GM12878 (cell line): ENCODE measurements around the gene ATXN1. TPM values are rescaled to one million over a fixed set of nuclear protein-coding genes. Genes with fewer than 3 reads are reported as not detected.

Source experiments
- ATAC-seq: fragments of 200-7000 bp; cut with Tn5 transposase; 3 replicates; pipeline ENCODE4 v1.9.1; 2020; ENCODE audit warnings: mild to moderate bottlenecking, moderate library complexity
- BruUV-seq: library from RNA; stranded (reverse); fragments of 400-500 nt; replicated peaks from 2 replicates; lab custom pipeline; 2021; lab: Mats Ljungman, UMichigan
- CTCF ChIA-PET: fragments of 300-600 bp; sonication (Branson Sonifier 250); formaldehyde crosslinking; extraction: SDS; loops from one replicate; lab custom pipeline; 2021; ENCODE audit warnings: inconsistent platforms; lab: Yijun Ruan, JAX
- POLR2A ChIA-PET: fragments of 350-600 bp; formaldehyde crosslinking; extraction: SDS; loops from one replicate; lab custom pipeline; 2021; ENCODE audit warnings: inconsistent platforms; lab: Charles Lee
- RAD21 ChIA-PET: fragments of 300-600 bp; sonication (Branson Sonifier 250); formaldehyde crosslinking; loops from one replicate; lab custom pipeline; 2023; ENCODE audit warnings: antibody characterized with exemption; ENCODE audit not compliant: unreplicated experiment; lab: Charles Lee
- SMC1A ChIA-PET: fragments of 300-600 bp; sonication (Branson Sonifier 250); formaldehyde crosslinking; loops from one replicate; lab custom pipeline; 2023; ENCODE audit not compliant: unreplicated experiment, uncharacterized antibody; lab: Charles Lee
- DNase-seq: peaks from one replicate; pipeline ENCODE4 v3.0.0-alpha.2; 2011; ENCODE audit warnings: low read depth, low spot score
- FAIRE-seq: peaks from 3 replicates; lab custom pipeline; 2011; peaks lifted over from hg19 to GRCh38; lab: Jason Lieb, UNC
- H2AFZ ChIP-seq: 2 replicates; pipeline ENCODE4 v1.6.0; 2011; ENCODE audit warnings: low read depth, low read length, control low read depth; ENCODE audit not compliant: control insufficient read depth
- H3K27ac ChIP-seq: 2 replicates; pipeline ENCODE4 v1.5.1; 2011; ENCODE audit warnings: control low read depth; ENCODE audit not compliant: control insufficient read depth, insufficient read depth
- H3K27me3 ChIP-seq, 2 experiments: replicated peaks in 1 of 2; 2 replicates each; pipeline versions ENCODE4 v1.6.0 to v1.6.1; 2011; ENCODE audit warnings: low read length in 1 of 2; ENCODE audit not compliant: control insufficient read depth in 2 of 2, insufficient read depth in 2 of 2
- H3K36me3 ChIP-seq, 2 experiments: 2 replicates each; pipeline ENCODE4 v1.5.1; 2011; ENCODE audit warnings: low read length in 1 of 2; ENCODE audit not compliant: control insufficient read depth in 2 of 2, insufficient read depth in 2 of 2
- H3K4me1 ChIP-seq: 2 replicates; pipeline ENCODE4 v1.6.1; 2011; ENCODE audit warnings: mild to moderate bottlenecking, low read length, moderate library complexity, mixed read lengths; ENCODE audit not compliant: control insufficient read depth, insufficient read depth
- H3K4me2 ChIP-seq: 2 replicates; pipeline ENCODE4 v1.6.0; 2011; ENCODE audit warnings: control low read depth; ENCODE audit not compliant: control insufficient read depth, insufficient read depth
- H3K4me3 ChIP-seq: fragments of 200-600 bp; sonication (generic); 2 replicates; pipeline ENCODE4 v1.5.1; 2016
- H3K79me2 ChIP-seq: 2 replicates; pipeline ENCODE4 v1.6.0; 2011; ENCODE audit warnings: low read length; ENCODE audit not compliant: control insufficient read depth, insufficient read depth
- H3K9ac ChIP-seq: 2 replicates; pipeline ENCODE4 v1.8.0; 2011; ENCODE audit warnings: low read length, control low read depth, mixed read lengths; ENCODE audit not compliant: control insufficient read depth, insufficient read depth
- H3K9me3 ChIP-seq: replicated peaks from 3 replicates; pipeline ENCODE4 v1.5.1; 2011; ENCODE audit warnings: mild to moderate bottlenecking, low read length; ENCODE audit not compliant: control insufficient read depth, insufficient read depth
- H4K20me1 ChIP-seq: 2 replicates; pipeline ENCODE4 v1.6.0; 2011; ENCODE audit not compliant: control insufficient read depth, insufficient read depth
- ZNF274 ChIP-seq: IDR thresholded peaks from one replicate; pipeline ENCODE4 v1.8.0; 2011; ENCODE audit not compliant: insufficient read length, insufficient read depth
- WGBS: methylation state at CpG from one replicate; pipeline ENCODE4 v1.1.6; 2016; ENCODE audit warnings: low lambda C conversion rate; ENCODE audit not compliant: insufficient replicate concordance, insufficient coverage; ENCODE audit errors: missing lambda C conversion rate; 5-methylcytosine and 5-hydroxymethylcytosine counted together
- in situ Hi-C: fragments of 300-500 bp; cut with MboI; formaldehyde crosslinking; loops from 9 replicates; pipeline ENCODE4 v1.14.3; 2018; ENCODE audit warnings: mixed read lengths
- intact Hi-C: fragments of 100-400 bp; cut with micrococcal nuclease; formaldehyde crosslinking; loops from one replicate; pipeline ENCODE4 v1.14.2; 2022; ENCODE audit not compliant: unreplicated experiment
- polyA plus RNA-seq, 11 experiments: library from polyadenylated mRNA; depleted of rRNA in 4 of 11; unstranded in 6 of 11; stranded (reverse) in 5 of 11; fragments of >200 nt; fragmentation: Nextera tagmentation in 4 of 11; fragmentation: Illumina TruSeq in 1 of 11; extraction: Ambion mirVana in 4 of 11; extraction: Trizol in 1 of 11; gene quantifications; 1 replicate in 1 of 11; 2 replicates in 10 of 11; pipeline versions ENCODE4 v1.2.1 to v1.2.3, GENCODE V29; 2011 to 2016; ENCODE audit warnings: inconsistent platforms in 2 of 11, missing spikeins in 2 of 11, low read depth in 1 of 11
- total RNA-seq, 4 experiments: library from RNA; depleted of rRNA in 3 of 4; stranded (reverse); fragments of >200 nt in 3 of 4; fragmentation: Illumina TruSeq in 1 of 4; extraction: Trizol in 1 of 4; gene quantifications; 2 replicates each; pipeline versions ENCODE4 v1.2.1 to v1.2.3, GENCODE V29; 2013 to 2021
- TF ChIP-seq, protein P1 (sequence below): IDR thresholded peaks from 2 replicates; pipeline ENCODE4 v1.6.1; 2012; ENCODE audit warnings: low read length, inconsistent platforms

Gene ATXN1
- total and polyA plus RNA-seq, 10 of the 15 experiments (the other 5 are each of a cell fraction or from before 2014, with no cell fraction given) = 12.2 to 51.2 (median 20.5) TPM

DNA sequence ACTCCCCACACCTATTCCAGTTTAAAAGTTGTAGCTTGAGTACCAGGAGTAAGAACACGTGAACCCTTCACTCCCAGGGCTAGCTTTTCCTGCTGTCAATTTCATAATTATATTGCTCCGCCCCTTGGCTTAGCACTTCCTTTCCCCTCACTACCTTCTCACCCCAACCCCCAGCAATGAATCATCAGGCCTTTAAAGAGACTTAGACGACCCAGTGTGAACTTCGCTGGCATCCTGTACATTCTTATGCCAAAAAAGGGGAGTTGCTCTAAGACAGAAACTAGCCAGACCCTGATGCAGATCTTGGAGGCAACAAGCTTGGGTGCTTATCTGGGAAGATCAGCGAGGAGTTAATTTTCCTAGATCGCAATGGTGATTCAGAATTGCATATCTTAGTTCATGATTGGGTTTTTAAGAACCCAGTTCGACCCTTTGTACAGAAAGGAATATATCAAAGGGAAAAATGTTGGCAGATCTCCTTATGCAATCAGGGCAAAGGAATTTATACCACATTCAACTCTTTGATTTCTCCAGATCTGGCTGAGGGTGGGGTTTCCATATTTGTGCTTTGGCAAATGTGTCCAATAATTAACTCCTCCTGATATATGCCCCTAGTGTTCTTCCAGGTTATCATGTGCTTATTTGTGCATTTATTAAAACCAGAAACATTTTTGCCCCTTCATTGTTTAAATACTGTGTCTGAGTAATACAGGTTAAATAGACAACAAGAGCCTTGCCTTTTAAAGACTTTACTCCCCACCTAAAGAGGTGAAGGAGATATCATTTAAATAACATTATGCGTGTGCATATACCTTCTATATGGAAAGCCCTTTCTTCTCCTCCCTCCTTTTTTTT is 8.1 kb upstream of the ATXN1 start (continued):
- no peak for TF ChIP-seq ZNF274

DNA sequence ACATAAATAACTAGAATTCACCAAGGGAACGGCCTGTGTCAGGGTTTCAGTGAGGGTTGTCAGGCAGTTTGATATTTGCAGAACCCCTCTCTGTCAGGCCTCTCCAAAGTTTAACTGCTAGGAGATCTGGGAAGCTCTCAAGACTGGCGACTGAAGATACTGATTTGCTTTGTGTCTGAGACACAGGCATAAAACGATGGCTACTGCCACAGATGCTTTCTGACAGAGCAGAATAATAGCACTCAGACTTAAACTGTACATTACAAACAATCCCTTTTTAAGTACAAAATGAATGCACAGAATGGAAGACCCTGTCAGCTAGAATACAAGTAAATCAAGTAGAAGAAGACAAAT is 7.2 kb upstream of the ATXN1 start:
- intact Hi-C loops = loop anchor here (10.0 kb wide), 1 partner anchor 464 kb away; no protein-coding TSS in a partner anchor
- Histone ChIP-seq H3K27me3 (no peaks in the 10 kb centered on the region), H2AFZ (no peak overlapping the region), H3K4me1 (no peaks in the 10 kb centered on the region; the same call in 1 of the 2 replicates), H3K9me3 (no peaks in the 10 kb centered on the region), H3K27ac (no peak overlapping the region), H3K4me2 (no peak overlapping the region), H4K20me1 (no peaks in the 10 kb centered on the region), H3K36me3 (no peaks in the 10 kb centered on the region), H3K4me3 (no peak overlapping the region), H3K79me2 (no peaks in the 10 kb centered on the region; the same call in 1 of the 2 replicates), H3K9ac (no peak overlapping the region)
- TF ChIP-seq, protein P1, sequence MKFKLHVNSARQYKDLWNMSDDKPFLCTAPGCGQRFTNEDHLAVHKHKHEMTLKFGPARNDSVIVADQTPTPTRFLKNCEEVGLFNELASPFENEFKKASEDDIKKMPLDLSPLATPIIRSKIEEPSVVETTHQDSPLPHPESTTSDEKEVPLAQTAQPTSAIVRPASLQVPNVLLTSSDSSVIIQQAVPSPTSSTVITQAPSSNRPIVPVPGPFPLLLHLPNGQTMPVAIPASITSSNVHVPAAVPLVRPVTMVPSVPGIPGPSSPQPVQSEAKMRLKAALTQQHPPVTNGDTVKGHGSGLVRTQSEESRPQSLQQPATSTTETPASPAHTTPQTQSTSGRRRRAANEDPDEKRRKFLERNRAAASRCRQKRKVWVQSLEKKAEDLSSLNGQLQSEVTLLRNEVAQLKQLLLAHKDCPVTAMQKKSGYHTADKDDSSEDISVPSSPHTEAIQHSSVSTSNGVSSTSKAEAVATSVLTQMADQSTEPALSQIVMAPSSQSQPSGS = no peak
- no TSS peak for BruUV-seq
- ChIA-PET POLR2A (interaction anchor here (0.6 kb wide), 1 partner anchor 1548 kb away, joined by 5 read pairs; no protein-coding TSS in a partner anchor), CTCF (interaction anchor here (0.6 to 9.1 kb wide), 15 partner anchors 10 to 482 kb away, joined by 3 to 174 read pairs (median 4); no protein-coding TSS in a partner anchor), SMC1A (interaction anchor here (0.6 to 2.2 kb wide), 19 partner anchors 10 to 482 kb away, joined by 3 to 12 read pairs (median 4); no protein-coding TSS in a partner anchor), RAD21 (interaction anchor here (0.7 to 2.1 kb wide), 7 partner anchors 10 to 483 kb away, joined by 3 to 5 read pairs (median 4); no protein-coding TSS in a partner anchor)
- 77% methylated on average over 3 of the region's 3 CpGs for WGBS
- in situ Hi-C loops = loop anchor here (5.0 to 10.0 kb wide), 2 partner anchors 354 to 431 kb away; no protein-coding TSS in a partner anchor
- no peak for FAIRE-seq
- no peak for ATAC-seq
- DNase-seq = no peak
